DMS114 treated with DMSO at 0.1 percent for 48 hours (cell line): ENCODE data around the gene VPS39.

Source experiments
- DNase-seq: peaks from one replicate; lab custom pipeline; 2025; ENCODE audit not compliant: unreplicated experiment; lab: John Stamatoyannopoulos, UW

VPS39 gene

DNA sequence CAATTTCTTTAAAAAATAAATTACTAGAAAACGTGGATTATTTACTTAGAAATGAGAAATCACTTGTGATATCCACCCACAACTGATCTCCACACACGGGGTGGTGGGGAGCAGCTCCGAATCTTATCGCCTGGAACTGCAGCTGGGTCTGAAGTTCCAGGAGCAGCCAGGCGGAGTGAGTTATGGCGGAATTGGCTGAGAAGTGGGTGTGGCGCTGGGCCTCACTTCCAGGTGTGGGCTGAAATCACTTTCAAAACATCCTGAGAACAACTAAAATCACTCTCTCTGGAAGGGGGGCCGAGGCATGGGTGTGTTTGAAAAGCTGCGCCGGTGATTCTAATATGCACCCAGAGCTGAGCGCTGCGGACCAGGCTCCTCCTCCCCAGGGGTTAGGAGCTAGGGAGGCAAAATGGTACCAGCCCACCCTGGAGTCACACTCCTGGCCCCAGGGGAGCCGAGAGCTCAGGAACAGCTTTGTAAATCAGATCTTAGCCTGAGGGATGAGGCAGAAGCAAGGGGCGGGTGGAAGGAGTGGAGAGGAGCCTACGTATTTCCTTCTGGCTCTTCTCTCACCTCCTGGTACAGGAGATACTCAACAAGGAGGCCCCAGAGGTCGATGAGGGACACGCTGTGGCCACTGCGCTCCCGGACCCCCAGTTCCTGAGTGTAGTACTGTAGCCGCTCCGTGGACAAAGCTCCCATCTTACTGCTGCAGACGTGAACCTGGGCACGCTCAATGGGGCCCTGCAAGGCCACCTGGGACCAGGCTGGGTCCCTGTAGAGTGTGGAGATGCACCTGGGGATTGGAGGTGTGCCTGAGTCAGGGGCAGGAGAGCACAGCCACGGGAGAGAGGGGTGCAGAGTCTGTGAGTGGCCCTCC lies 61.3 kb downstream of the VPS39 start:
- no peak for DNase-seq

DNA sequence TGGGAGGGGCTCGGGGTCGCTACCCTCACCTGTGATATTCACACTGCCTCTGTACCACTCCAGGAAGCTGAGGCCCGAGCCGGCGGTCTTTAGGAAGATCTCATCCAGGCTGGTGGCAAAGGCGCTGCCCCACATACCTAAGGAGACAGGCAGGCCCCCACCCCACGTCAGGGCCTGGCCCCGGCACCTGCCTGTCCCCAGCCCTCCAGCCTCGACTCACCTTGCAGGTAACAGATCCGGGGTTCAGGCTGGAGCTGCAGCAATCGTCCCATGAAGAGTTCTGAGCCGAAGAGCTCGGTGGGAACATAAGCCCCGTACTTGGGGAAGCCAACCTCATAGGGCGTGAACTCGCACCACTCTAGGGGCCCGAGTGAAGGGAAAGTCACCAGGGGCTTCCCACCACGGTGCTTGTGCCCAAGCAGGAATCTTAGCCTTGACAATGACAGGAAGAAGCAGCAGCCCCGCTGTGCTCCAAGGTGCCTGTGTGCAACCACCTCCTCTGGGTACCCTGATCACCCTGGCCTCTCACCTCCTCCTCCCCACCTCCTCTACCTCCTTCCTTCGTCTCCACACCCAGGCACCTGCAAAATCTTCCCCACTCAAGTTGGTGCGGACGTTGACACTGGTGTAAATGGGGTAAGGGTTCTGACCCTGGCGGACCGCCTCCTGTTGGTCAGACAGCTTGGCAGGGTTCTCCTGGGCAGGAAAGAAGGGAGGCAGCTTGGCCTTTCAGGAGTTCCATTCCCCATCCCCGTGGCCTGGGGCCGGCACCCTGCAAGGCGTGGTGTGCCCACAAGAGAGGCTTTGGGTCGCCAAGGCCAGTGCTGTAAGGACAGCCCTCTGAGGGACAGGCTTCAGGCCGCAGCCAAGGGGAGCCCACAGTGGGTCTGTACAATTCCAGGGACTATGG lies 62.3 kb downstream of the VPS39 start:
- DNase-seq = no peak

DNA sequence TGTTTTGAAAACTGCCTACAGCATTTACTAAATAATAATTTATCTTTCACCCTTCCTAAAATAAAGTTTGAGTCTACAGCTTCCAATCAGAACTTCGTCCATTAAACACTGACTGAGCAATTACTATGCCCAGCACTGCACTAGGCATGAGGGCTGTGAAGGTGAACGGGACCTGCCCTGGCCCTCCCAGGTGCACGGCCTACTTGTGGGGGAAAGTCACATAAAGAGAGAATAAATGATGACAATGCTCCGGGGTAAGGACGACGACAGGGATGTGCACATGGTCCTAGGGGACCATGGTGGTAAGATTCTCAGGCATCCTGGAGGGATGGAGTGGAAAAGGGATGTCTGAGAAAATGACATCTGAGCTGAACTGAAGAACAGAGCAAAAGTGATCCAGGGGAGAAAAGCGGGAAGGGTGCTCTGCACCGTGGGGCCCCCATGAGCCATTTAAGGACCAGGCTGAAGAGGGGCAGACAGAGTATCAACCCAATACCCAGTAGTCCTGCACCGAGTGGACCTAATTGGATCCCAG lies 63.2 kb downstream of the VPS39 start:
- no peak for DNase-seq

DNA sequence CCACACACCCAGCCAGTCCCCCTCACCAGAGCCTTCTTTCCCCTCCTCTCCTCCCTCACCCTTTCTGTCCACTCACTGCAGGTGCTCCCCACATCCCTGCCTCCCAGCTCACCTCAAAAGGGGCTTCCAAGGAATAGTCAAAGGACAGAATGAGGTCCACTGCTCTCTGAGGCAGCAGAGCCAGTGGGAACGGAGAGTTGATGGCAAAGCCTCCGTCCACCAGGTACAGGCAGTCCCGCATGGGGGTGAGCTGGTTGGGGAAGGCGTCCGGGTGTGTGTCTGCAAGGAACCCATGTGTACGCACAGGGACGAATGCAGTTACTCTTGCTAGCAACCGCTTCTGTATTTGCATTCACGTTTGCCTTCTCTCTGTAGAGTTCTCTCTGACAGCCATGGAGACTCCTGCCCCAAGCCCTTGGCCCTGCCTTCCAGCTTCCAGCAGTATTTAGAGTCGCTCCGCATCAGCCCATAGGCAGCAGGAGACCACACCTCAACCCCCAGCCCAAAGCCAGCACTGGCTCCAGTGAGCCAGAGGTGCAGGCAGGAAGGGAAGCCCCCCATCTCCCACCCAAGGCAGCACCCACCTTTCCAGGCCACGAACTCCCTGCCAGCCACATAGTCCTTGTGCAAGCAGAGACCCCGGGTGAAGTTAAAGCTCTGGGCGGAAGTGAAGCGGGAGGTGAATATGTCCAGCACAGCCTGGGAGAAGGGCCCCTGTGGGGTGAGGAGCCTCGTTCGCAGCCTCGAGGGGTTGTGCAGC lies 64.1 kb downstream of the VPS39 start:
- no peak for DNase-seq

DNA sequence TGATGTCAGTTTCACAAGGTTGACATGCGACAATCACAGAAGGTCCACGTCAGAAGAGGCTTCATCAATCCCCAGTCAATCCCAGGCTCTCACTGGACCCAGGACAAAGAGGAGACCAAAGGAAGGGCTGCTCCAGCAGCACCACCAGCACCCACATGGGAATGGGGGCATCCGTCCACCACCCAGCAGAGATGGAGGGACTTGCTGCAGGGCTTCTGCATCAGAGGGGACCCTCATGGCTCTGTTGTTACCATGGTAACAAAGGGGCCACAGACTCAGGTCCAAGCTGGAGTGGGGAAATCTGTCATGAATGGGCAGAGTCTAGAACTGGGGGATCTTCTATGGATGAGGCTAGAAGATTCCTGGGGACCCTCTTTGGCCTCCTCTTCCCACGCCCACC lies 64.7 kb downstream of the VPS39 start:
- no peak for DNase-seq

DNA sequence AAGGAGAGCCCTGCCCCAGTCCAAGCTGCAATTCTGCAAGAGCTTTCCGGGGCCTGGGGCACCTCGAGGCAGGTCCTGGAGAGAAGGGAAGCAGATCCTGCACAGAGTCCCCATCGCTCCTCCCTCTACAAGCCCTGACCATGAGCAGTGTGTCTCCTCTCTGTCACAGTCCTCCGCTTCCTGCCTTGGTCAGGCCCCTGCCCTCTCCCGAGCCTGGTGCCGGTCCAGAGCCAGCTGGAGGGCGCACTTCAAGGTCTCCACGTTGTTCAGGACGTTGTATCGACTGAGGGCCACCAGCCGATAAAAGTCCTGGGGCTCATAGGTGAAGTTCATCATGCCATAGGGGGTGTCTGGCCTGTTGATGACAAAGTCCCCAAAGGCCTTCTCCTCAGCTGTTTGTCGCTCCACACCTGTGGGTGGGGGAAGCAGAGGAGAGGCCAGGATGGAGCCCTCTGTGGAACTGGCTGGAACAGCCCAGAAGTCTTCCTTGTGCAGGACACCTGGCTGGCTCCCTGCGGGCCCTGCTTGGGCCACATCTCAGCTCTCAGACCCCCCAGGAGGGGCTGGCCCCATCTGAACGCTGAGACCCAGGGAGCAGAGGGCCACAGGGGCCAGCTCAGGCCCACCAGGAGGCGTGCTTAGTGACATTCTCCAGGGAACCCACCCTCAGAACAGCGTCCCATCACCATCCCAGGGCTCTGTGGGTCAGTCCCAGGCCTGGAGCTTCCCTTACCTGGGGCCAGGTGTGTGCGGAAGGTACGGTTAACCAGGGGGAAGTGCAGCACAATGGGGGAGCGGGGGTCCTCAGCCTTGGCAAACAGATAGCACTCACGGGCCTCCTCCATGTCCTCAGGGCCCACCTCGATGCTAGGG lies 66.1 kb downstream of the VPS39 start:
- no peak for DNase-seq

DNA sequence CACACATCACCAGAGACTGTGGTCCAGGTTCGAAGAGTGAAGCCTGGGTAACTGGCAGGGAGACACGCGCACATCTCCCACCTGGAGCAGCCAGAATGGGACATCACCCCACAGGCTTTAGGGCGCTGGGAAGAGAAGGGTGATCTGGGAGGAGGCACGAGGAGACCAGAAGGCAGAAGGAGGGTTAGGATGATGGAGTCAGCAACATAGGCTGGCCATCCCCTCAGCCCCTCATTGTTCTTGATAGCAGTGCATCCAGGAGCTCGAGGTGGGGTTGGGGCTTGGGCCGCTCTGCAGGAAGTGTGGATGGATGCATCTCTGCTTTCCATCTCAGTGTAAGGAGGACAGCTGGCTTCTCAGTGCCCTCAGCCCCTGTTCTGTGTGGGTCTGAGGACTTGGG lies 66.9 kb downstream of the VPS39 start:
- no peak for DNase-seq

DNA sequence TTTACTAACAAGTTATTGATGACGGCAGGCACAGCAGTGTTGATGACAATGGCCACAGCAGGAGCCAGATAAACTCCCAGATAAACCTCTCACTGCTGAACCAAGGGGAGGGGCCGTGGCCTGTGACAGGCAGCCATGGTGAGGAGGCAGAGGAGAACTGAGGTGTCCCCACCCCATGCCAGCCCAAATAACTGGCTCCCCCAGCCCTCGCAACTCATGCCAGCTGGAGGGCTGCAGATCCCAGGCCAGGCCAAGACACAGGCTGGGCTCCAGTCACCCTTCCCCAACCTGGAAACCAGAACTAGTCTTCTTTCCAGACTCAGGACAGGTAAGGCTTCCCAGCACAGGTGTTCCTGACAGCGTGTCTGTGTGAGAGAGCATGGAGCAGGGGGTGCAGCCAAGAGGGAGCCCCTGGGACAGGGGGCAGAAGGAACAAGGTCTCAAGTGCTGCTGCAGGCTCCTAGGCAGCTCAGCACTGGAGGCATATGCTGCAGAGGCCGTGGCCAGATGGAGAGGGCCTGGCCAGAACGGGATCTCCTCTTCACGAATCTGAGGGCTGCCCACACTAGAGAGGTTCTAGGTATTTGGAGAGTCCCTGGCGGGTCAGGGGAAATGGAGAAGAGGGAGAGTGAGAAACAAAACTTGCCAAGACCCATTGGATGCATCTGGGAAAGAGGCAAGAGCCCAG lies 67.6 kb downstream of the VPS39 start:
- no peak for DNase-seq

DNA sequence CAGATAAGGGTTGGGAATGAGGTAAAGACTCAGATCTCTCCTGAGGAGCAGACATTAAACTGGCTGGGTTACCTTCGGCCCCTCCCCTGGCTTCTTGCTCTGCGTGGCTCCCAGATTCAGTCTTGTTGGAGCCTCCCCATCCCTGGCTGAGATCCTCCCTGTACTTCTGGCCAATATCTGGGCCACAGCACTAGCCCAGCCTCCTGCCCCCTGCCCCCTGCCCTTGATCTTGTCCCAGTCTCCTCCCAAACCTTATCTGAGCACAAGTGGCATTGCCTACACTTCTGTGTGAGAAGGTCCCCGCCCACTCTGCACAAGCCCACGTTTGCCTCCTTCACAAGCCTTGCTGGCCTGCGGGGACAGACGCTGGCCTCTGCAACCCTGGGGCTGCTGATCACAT lies 68.5 kb downstream of the VPS39 start:
- no peak for DNase-seq

DNA sequence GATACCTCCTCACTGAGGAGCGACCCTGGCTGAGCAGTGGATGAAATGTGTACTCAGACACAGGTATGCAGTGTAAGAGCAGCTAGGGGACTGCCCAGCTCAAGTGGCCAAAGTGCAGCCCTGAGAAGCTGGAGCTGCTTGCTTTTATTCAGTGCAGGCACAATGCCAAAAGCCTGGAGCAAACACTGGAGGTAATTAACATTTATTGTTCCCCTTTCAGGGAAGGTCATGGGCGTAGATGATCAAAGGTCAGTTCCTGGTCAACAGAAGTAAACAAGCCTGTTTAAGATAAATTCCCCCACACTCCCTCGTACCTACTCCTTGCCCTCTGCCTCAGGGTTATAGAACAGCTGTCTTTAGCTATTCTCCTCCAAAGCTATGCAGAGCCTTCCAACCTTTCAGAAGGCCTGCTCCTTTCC lies 69.1 kb downstream of the VPS39 start:
- no peak for DNase-seq

DNA sequence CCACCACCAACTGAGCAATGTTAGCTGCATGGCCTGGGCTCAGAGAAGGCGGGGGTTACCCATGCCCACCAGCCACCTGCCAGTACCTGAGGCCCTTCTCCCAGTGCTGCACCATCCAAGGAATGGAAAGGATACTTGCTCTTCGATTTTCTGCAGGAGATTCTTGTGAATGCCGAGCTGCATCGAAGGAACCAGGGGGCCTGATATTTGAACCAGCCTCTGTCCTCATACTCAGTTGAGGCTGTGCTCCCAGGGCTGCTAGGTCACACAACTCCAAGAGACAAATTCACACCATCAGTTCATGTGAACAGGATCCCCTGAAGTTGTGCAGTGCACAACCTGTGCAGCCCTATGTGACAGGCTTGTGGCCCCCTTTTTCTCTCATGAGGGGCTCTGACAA lies 69.7 kb downstream of the VPS39 start:
- DNase-seq = no peak

DNA sequence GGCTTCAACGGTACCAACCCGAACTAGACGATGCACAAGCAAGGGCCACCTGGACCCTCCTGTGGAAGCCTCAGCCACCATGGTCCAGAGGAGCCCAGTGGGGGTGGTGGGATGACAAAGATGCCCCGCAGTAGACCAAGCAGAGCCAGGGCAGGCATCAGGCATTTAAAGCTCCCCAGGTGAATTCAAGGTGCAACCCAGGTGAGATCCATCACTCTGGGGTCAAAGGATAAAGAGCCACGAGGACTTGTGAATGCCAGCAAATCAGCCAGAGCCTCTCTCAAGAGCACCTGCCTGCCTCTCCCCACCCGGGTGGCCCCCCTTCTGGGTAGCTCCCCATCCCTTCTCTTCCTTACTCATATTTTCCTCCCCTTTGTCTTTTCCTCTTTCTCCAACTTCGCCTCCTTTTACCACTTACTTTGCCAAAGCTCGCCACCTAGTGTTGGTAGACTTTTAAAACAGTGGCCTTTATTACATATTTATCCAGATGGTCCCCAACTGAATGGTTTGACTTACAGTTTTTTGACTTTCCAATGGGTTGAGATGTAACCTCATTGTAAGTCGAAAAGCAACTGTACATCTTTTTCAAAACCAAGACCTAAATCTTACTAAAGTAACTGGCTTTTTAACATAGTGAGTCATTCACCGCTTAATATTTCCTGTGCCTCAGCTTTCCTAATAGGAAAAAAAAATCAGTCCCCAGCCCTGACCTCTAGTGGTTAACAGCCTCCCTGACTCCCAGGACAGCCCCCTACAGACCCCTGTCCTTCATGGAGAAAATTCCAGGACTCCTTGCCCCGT lies 70.4 kb downstream of the VPS39 start:
- DNase-seq = peak; percentile 67

DNA sequence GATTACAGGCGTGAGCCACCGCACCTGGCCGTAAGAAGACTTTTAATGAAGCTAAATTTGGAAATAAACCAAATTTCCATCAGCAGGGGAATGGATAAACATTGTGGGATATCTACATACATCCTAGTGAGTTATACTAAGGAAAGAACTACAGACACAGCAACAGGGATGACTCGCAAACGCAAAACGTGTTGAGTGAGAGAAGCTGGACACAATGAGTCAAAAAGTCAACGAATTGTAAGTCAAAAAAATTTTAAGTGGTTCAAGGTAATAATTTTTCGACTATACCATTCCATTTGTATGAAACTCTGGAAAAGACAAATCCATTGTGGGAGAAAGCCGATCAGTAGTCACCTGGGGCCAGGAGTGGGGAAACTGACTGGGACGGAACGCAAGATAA lies 71.6 kb downstream of the VPS39 start:
- no peak for DNase-seq

DNA sequence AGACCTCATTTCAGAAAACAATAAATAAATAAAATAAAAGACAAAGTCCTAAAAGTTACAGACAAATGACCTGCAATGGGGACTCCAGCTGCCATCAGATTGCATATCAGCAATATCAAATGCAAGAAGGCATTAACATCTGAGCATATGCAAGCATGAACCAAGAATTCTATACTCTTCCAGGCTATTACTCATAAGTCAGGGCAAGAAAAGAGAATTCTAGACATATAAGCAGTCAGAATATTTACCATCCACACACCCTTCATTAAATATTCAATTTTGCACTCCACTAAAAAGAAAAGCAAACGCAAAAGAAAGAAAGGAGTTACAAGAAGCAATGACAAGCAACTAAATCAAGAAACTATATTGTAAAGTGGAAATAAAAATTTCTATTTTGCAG lies 72.8 kb downstream of the VPS39 start:
- DNase-seq = no peak

DNA sequence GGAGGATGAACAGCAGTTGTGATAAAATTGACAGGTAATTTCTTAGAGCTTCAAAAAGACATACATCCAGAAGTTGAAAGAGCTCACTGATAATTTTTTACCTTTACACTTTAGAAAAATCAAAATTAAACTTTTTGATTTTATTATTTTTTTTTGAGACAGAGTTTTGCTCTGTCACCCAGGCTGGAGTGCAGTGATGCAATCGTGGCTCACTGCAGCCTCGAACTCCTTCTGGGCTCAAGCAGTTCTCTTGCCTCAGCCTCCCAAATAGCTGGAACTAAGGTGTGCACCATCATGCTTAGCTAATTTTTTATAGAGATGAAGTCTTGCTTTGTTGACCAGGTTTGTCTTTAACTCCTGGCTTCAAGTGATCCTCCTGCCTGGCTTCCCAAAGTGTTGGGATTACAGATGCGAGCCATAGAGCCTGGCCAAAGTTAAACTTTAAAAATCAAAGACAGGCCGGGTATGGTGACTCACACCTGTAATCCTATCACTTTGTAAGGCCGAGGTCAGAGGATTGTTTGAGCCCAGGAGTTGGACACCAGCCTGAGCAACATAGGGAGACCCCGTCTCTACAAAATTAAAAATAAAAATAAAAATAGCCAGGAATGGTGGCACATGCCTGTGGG lies 73.4 kb downstream of the VPS39 start:
- no peak for DNase-seq

DNA sequence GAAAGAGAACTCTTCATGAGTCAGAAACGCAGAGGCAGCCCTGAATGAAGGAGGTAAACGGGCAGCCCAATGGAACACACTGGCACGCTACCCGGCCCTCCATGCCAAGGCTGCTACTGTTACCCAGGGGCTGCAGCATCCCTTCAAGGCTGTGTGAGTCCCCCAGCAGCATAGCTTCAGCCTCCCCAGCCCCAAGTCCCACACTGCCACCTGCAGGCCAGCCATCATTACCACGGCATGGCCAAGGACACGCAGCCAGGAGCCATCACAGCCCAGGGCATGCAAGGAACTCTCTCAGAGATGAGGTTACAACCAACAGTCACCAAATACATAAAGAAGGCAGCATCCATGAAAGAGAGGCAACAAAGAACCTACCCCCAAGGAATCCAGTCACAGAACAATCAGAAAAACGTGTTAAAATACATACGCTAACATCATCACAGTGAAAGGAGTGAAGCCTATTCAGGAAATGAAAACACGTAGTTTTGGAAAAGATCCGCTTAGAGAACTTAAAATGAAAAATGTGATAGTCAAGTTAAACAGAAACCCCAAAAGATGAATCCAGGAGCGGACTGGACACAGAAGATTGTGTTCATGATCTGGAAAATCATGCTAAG lies 74.1 kb downstream of the VPS39 start:
- DNase-seq = peak; percentile 20

DNA sequence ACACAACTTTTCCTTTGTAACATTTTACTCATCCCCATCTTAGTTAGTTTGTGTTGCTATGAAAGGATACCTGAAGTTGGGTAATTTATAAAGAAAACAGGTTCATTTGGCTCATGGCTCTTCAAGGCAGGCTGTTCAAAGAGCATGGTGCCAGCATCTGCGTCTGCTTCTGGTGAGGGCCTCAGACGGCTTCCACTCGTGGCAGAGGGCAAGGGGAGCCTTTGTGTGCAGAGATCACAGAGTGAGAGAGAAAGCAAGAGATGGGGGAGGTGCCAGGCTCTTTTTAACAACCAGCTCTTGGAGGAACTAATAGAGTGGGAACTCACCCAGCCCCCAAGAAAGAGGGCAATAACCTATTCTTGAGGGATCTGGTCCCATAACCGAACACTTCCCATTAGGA lies 74.7 kb downstream of the VPS39 start:
- DNase-seq = no peak
